ENCODE measurements around the gene CDK5RAP2.

DNA sequence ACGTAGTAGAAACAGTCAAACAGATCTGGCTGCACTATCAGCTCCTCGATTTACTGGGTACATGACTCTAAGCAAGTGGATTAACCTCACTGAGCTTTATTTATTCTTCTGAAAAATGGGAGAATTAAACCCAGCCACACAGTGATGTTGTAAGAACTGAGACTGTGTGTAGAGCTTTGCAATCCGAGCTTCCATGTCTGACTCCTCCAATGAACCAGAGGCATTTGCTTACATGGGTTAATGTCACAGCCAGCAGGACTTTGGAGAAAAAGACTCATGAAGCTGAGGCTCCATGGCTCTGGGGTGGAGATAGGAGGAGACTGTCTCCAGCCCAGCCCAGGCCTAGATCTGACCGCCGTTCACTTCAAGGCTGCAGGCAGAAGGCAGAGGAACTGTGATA, 201.3 kb downstream of the CDK5RAP2 start:
- TF ChIP-seq, protein P1, sequence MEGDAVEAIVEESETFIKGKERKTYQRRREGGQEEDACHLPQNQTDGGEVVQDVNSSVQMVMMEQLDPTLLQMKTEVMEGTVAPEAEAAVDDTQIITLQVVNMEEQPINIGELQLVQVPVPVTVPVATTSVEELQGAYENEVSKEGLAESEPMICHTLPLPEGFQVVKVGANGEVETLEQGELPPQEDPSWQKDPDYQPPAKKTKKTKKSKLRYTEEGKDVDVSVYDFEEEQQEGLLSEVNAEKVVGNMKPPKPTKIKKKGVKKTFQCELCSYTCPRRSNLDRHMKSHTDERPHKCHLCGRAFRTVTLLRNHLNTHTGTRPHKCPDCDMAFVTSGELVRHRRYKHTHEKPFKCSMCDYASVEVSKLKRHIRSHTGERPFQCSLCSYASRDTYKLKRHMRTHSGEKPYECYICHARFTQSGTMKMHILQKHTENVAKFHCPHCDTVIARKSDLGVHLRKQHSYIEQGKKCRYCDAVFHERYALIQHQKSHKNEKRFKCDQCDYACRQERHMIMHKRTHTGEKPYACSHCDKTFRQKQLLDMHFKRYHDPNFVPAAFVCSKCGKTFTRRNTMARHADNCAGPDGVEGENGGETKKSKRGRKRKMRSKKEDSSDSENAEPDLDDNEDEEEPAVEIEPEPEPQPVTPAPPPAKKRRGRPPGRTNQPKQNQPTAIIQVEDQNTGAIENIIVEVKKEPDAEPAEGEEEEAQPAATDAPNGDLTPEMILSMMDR (conservative IDR thresholded peaks at IDR 0.05 in 1 of 2, IDR thresholded peaks at IDR 0.05 in 1 of 2; ENCODE audit: low read depth in 1 of 2, low read length in 2 of 2): no peak
- no peak for TF ChIP-seq EZH2 (IDR thresholded peaks at IDR 0.05; ENCODE audit: low read length, missing control alignments)

Data from fibroblast of lung (primary cell).